ENCODE data around the gene UBE4A. TPM values are rescaled to one million over a fixed set of nuclear protein-coding genes. Genes with fewer than 3 reads are reported as not detected.

Gene UBE4A
- total and polyA plus RNA-seq, 2 of the 4 experiments (the other 2 are of a cell fraction), result 15.2 to 69.7 TPM

DNA sequence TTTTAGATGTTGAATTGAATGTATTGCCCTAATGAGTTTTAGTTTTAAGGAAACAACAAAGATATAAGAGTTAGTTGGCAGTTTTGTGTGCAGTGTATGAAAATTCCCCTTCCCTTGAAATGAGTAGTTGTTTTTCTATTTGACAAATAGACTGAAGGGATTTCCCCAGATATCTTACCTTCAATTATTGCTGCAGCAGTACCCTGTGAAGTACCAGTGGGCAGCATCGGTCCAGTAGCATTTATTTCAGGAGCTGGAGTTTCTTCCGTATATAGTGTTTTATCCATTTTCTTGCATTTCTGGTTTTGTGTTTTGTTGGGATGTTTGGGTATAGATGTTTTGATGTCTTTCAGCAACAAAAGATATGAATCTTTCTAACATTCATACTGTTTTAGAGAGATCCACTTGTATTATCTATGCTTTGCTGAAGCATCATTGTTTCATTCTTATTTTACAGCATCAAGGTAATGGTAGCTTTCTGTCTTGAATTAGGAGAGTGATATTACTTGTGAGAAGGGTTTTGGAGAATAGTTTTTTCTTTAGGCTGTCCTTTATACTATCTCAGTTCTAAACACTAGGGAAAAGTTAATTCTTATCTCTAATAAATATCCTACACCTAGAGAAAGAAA is 84.3 kb downstream of the UBE4A start:
- CTCF ChIA-PET, result no interaction called here

More for the DNA sequence above, 84.3 kb downstream of the UBE4A start:
- dilution Hi-C loops (cut with HindIII; ENCODE audit: low sequenced_read_pairs, unreplicated experiment), result no loop called here
- no peak overlapping the region for H3K56ac ChIP-seq (ENCODE audit: extremely low read depth, insufficient read depth, low read length)
- POLR2A ChIA-PET (ENCODE audit: unreplicated experiment), result no interaction called here
- H2AK5ac ChIP-seq (ENCODE audit: low read depth, low read length), result no peak overlapping the region
- H3K18ac ChIP-seq (ENCODE audit: low read depth, low read length), result no peak overlapping the region
- in situ Hi-C loops (cut with MboI; ENCODE audit: low sequenced_read_pairs), result no loop called here
- TF ChIP-seq CEBPB (IDR thresholded peaks at IDR 0.05; ENCODE audit: low read depth, low read length) (no peak), SMC3 (IDR thresholded peaks at IDR 0.05; ENCODE audit: low read depth, low read length) (no peak), RCOR1 (IDR thresholded peaks at IDR 0.05; ENCODE audit: insufficient replicate concordance, low read length) (no peak), MAFK (IDR thresholded peaks at IDR 0.05; ENCODE audit: low read depth, low read length) (no peak), NFE2L2 (IDR thresholded peaks at IDR 0.05; ENCODE audit: low read depth, low read length) (no peak), POLR2A (IDR thresholded peaks at IDR 0.05; ENCODE audit: low read depth, low read length) (no peak), MAZ (IDR thresholded peaks at IDR 0.05; ENCODE audit: borderline replicate concordance, low read depth, low read length) (no peak)
- TF ChIP-seq, protein P1, sequence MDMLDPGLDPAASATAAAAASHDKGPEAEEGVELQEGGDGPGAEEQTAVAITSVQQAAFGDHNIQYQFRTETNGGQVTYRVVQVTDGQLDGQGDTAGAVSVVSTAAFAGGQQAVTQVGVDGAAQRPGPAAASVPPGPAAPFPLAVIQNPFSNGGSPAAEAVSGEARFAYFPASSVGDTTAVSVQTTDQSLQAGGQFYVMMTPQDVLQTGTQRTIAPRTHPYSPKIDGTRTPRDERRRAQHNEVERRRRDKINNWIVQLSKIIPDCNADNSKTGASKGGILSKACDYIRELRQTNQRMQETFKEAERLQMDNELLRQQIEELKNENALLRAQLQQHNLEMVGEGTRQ (IDR thresholded peaks at IDR 0.05; ENCODE audit: low read depth, low read length), result no peak
- TF ChIP-seq, protein P2, sequence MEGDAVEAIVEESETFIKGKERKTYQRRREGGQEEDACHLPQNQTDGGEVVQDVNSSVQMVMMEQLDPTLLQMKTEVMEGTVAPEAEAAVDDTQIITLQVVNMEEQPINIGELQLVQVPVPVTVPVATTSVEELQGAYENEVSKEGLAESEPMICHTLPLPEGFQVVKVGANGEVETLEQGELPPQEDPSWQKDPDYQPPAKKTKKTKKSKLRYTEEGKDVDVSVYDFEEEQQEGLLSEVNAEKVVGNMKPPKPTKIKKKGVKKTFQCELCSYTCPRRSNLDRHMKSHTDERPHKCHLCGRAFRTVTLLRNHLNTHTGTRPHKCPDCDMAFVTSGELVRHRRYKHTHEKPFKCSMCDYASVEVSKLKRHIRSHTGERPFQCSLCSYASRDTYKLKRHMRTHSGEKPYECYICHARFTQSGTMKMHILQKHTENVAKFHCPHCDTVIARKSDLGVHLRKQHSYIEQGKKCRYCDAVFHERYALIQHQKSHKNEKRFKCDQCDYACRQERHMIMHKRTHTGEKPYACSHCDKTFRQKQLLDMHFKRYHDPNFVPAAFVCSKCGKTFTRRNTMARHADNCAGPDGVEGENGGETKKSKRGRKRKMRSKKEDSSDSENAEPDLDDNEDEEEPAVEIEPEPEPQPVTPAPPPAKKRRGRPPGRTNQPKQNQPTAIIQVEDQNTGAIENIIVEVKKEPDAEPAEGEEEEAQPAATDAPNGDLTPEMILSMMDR (conservative IDR thresholded peaks at IDR 0.05; ENCODE audit: low read depth, low read length), result no peak
- H2AFZ ChIP-seq (replicated peaks; ENCODE audit: low read length, poor library complexity), result no peak overlapping the region
- DNase-seq, result no peak
- no TSS peak for BruUV-seq (replicated peaks)
- no peak overlapping the region for H2AK9ac ChIP-seq (replicated peaks; ENCODE audit: low read depth, low read length, poor library complexity)
- no peak overlapping the region for H3K9ac ChIP-seq (ENCODE audit: low read depth, low read length)
- no peak for ATAC-seq (ENCODE audit: low read depth)
- H3K4me3 ChIP-seq (ENCODE audit: insufficient read depth, low read depth, low read length), result no peak overlapping the region
- no peak overlapping the region for H4K91ac ChIP-seq (ENCODE audit: insufficient read depth, low read depth, low read length)
- peaks cover 12 to 73% of the 10 kb centered on the region in 2 experiments for H3K79me1 ChIP-seq (ENCODE audit: low read depth in 1 of 2, low read length in 2 of 2)
- H2BK120ac ChIP-seq (ENCODE audit: low read depth, low read length), result no peak overlapping the region
- H4K8ac ChIP-seq (ENCODE audit: low read depth in 2 of 2, low read length in 2 of 2), result no peak overlapping the region
- no CpG with 5 or more reads among the region's 2 CpGs for WGBS, 2 experiments (ENCODE audit: extremely low coverage in 2 of 2, insufficient read length in 1 of 2)
- H3K27me3 ChIP-seq (ENCODE audit: control insufficient read depth, insufficient read depth, low read length), result no peaks in the 10 kb centered on the region
- H3K4me2 ChIP-seq (ENCODE audit: low read depth, low read length), result no peak overlapping the region
- H3K4me1 ChIP-seq (ENCODE audit: control insufficient read depth, insufficient read depth, low read length), result peaks cover 8% of the 10 kb centered on the region
- H4K5ac ChIP-seq (ENCODE audit: low read depth, low read length), result no peak overlapping the region
- no peak overlapping the region for H3K4ac ChIP-seq (ENCODE audit: low read depth, low read length)
- H2BK5ac ChIP-seq (ENCODE audit: low read depth, low read length, poor library complexity, severe bottlenecking), result no peak overlapping the region
- H4K20me1 ChIP-seq (ENCODE audit: insufficient read depth, low read length), result peaks cover 84% of the 10 kb centered on the region
- H3K9me1 ChIP-seq (ENCODE audit: insufficient read depth, low read length), result peaks cover 5% of the 10 kb centered on the region; the same call in 1 of the 2 replicates
- no peak overlapping the region for H2BK20ac ChIP-seq (ENCODE audit: low read depth, low read length)
- intact Hi-C loops (cut with micrococcal nuclease), result no loop called here
- 0 out of 2 replicates have a peak, but pooled peaks cover 2% of the 10 kb centered on the region for H3K36me3 ChIP-seq (ENCODE audit: control insufficient read depth, insufficient read depth, low read length)
- no peak overlapping the region for H3K27ac ChIP-seq (ENCODE audit: insufficient read depth, low read length)
- no peak overlapping the region for H2BK15ac ChIP-seq (ENCODE audit: low read depth, low read length)
- H3K23ac ChIP-seq (ENCODE audit: low read depth, low read length), result no peak overlapping the region
- H3K9me3 ChIP-seq (ENCODE audit: control insufficient read depth, insufficient read depth, low read length), result no peaks in the 10 kb centered on the region
- H3K14ac ChIP-seq (replicated peaks; ENCODE audit: low read depth, low read length), result no peak overlapping the region
